Immature natural killer cell (primary cell): Measurements from ENCODE around the gene KIRREL3. TPM values are rescaled to one million over a fixed set of nuclear protein-coding genes. Genes with fewer than 3 reads are reported as not detected.

Source experiments
- DNase-seq, 3 donors: peaks; one replicate each; pipeline ENCODE4 v3.0.0; 2022; ENCODE audit warnings: mixed read lengths in 1 of 3
- H3K27ac Mint-ChIP-seq, 6 donors: one replicate each; pipeline ENCODE4 v1.8.0; 2020; ENCODE audit warnings: mixed read lengths in 6 of 6, mild to moderate bottlenecking in 5 of 6, inconsistent platforms in 4 of 6, moderate library complexity in 3 of 6
- H3K27me3 Mint-ChIP-seq, 3 donors: one replicate each; pipeline ENCODE4 v1.8.0; 2020 to 2021; ENCODE audit warnings: low read depth in 3 of 3, mild to moderate bottlenecking in 3 of 3, mixed read lengths in 3 of 3, moderate library complexity in 3 of 3, inconsistent platforms in 1 of 3
- H3K36me3 Mint-ChIP-seq, 3 donors: one replicate each; pipeline ENCODE4 v1.8.0; 2020; ENCODE audit warnings: mixed read lengths in 3 of 3, inconsistent platforms in 2 of 3, mild to moderate bottlenecking in 2 of 3
- H3K4me1 Mint-ChIP-seq, 2 donors: one replicate each; pipeline ENCODE4 v1.8.0; 2020; ENCODE audit warnings: inconsistent platforms in 2 of 2, mild to moderate bottlenecking in 2 of 2, mixed read lengths in 2 of 2, moderate library complexity in 1 of 2
- H3K4me3 Mint-ChIP-seq, 5 donors: one replicate each; pipeline ENCODE4 v1.8.0; 2020; ENCODE audit warnings: mild to moderate bottlenecking in 5 of 5, mixed read lengths in 5 of 5, inconsistent platforms in 3 of 5, moderate library complexity in 3 of 5
- H3K9me3 Mint-ChIP-seq, 6 donors: one replicate each; pipeline ENCODE4 v1.8.0; 2020; ENCODE audit warnings: mild to moderate bottlenecking in 6 of 6, mixed read lengths in 6 of 6, inconsistent platforms in 4 of 6, moderate library complexity in 3 of 6
- polyA plus RNA-seq, 3 donors: library from polyadenylated mRNA; unstranded; fragments of 300-500 nt; fragmentation: Illumina TruSeq; gene quantifications; one replicate each; pipeline ENCODE4 v1.2.3, GENCODE V29; 2021

Gene KIRREL3
- polyA plus RNA-seq, 3 donors from 2014 or later: 0.66 TPM; not detected in 2

- H3K4me1 Mint-ChIP-seq: no peaks in the 10 kb centered on the region
- no peak overlapping the region for H3K27ac Mint-ChIP-seq
- peaks cover 4 to 16% (median 6%) of the 10 kb centered on the region in 3 donors for H3K27me3 Mint-ChIP-seq
- H3K9me3 Mint-ChIP-seq: no peaks in the 10 kb centered on the region
- no peak for DNase-seq
- H3K36me3 Mint-ChIP-seq: no peaks in the 10 kb centered on the region
- no peak overlapping the region for H3K4me3 Mint-ChIP-seq
These were observed 393.2 kb downstream of the KIRREL3 start for GRCh38 chr11:126607374-126607773.

GRCh38 chr11:126606484-126606883 lies 394.1 kb downstream of the KIRREL3 start:
- Mint-ChIP-seq H3K4me3 (no peak overlapping the region), H3K27me3 (peaks cover 6 to 15% (median 7%) of the 10 kb centered on the region in 3 donors), H3K9me3 (no peaks in the 10 kb centered on the region), H3K27ac (no peak overlapping the region), H3K4me1 (no peaks in the 10 kb centered on the region), H3K36me3 (no peaks in the 10 kb centered on the region)
- no peak for DNase-seq

- Mint-ChIP-seq H3K27ac (no peak overlapping the region), H3K27me3 (peaks cover 7 to 18% (median 7%) of the 10 kb centered on the region in 3 donors)
These were observed 396.1 kb downstream of the KIRREL3 start for GRCh38 chr11:126604461-126604860.

GRCh38 chr11:126603486-126603885 lies 397.1 kb downstream of the KIRREL3 start:
- no peak overlapping the region for H3K27ac Mint-ChIP-seq
- H3K36me3 Mint-ChIP-seq: no peaks in the 10 kb centered on the region
- no peak overlapping the region for H3K4me3 Mint-ChIP-seq
- peaks cover 7 to 26% (median 9%) of the 10 kb centered on the region in 3 donors for H3K27me3 Mint-ChIP-seq
- H3K4me1 Mint-ChIP-seq: no peaks in the 10 kb centered on the region
- DNase-seq: no peak
- H3K9me3 Mint-ChIP-seq: no peaks in the 10 kb centered on the region

More at GRCh38 chr11:126604461-126604860, 396.1 kb downstream of the KIRREL3 start:
- DNase-seq: no peak
- Mint-ChIP-seq H3K9me3 (no peaks in the 10 kb centered on the region), H3K36me3 (no peaks in the 10 kb centered on the region), H3K4me3 (no peak overlapping the region), H3K4me1 (no peaks in the 10 kb centered on the region)

GRCh38 chr11:126602993-126603392 lies 397.6 kb downstream of the KIRREL3 start:
- Mint-ChIP-seq H3K9me3 (no peaks in the 10 kb centered on the region), H3K36me3 (no peaks in the 10 kb centered on the region), H3K4me3 (no peak overlapping the region), H3K27me3 (peaks cover 9 to 28% (median 9%) of the 10 kb centered on the region in 3 donors), H3K27ac (no peak overlapping the region), H3K4me1 (no peaks in the 10 kb centered on the region)
- DNase-seq: no peak

- H3K9me3 Mint-ChIP-seq: no peaks in the 10 kb centered on the region
- H3K27ac Mint-ChIP-seq: no peak overlapping the region
- H3K36me3 Mint-ChIP-seq: no peaks in the 10 kb centered on the region
- H3K4me3 Mint-ChIP-seq: no peak overlapping the region
- peaks cover 9 to 30% (median 9%) of the 10 kb centered on the region in 3 donors for H3K27me3 Mint-ChIP-seq
- no peaks in the 10 kb centered on the region for H3K4me1 Mint-ChIP-seq
- DNase-seq: no peak
These were observed 398.1 kb downstream of the KIRREL3 start for GRCh38 chr11:126602349-126602940.

GRCh38 chr11:126601550-126602215 lies 398.9 kb downstream of the KIRREL3 start:
- H3K4me3 Mint-ChIP-seq: no peak overlapping the region

GRCh38 chr11:126601136-126601535 lies 399.4 kb downstream of the KIRREL3 start:
- Mint-ChIP-seq H3K4me3 (no peak overlapping the region), H3K36me3 (no peaks in the 10 kb centered on the region), H3K9me3 (no peaks in the 10 kb centered on the region), H3K27me3 (peaks cover 9 to 26% (median 9%) of the 10 kb centered on the region in 3 donors), H3K27ac (no peak overlapping the region), H3K4me1 (no peaks in the 10 kb centered on the region)
- DNase-seq: no peak

More at GRCh38 chr11:126601550-126602215, 398.9 kb downstream of the KIRREL3 start:
- H3K9me3 Mint-ChIP-seq: no peaks in the 10 kb centered on the region
- H3K36me3 Mint-ChIP-seq: no peaks in the 10 kb centered on the region
- DNase-seq: no peak
- peaks cover 9 to 30% (median 9%) of the 10 kb centered on the region in 3 donors for H3K27me3 Mint-ChIP-seq
- no peaks in the 10 kb centered on the region for H3K4me1 Mint-ChIP-seq
- H3K27ac Mint-ChIP-seq: peak overlapping the region in 1 of 6 donors; percentile 18

GRCh38 chr11:126599217-126599897 lies 401.2 kb downstream of the KIRREL3 start:
- Mint-ChIP-seq H3K27me3 (peaks cover 4 to 26% (median 9%) of the 10 kb centered on the region in 3 donors), H3K4me1 (no peaks in the 10 kb centered on the region)

GRCh38 chr11:126598344-126599216 lies 402.0 kb downstream of the KIRREL3 start:
- no peak for DNase-seq
- H3K4me1 Mint-ChIP-seq: no peaks in the 10 kb centered on the region
- H3K27me3 Mint-ChIP-seq: peaks cover 4 to 23% (median 7%) of the 10 kb centered on the region in 3 donors
- H3K36me3 Mint-ChIP-seq: no peaks in the 10 kb centered on the region
- no peak overlapping the region for H3K27ac Mint-ChIP-seq
- H3K4me3 Mint-ChIP-seq: no peak overlapping the region
- H3K9me3 Mint-ChIP-seq: no peaks in the 10 kb centered on the region

More at GRCh38 chr11:126599217-126599897, 401.2 kb downstream of the KIRREL3 start:
- Mint-ChIP-seq H3K4me3 (no peak overlapping the region), H3K9me3 (no peaks in the 10 kb centered on the region), H3K36me3 (no peaks in the 10 kb centered on the region), H3K27ac (no peak overlapping the region)
- DNase-seq: no peak

GRCh38 chr11:126597041-126597440 lies 403.5 kb downstream of the KIRREL3 start:
- Mint-ChIP-seq H3K4me1 (no peaks in the 10 kb centered on the region), H3K4me3 (no peak overlapping the region), H3K36me3 (no peaks in the 10 kb centered on the region), H3K27ac (no peak overlapping the region), H3K9me3 (no peaks in the 10 kb centered on the region), H3K27me3 (peaks cover 4 to 17% (median 6%) of the 10 kb centered on the region in 3 donors)
- no peak for DNase-seq

GRCh38 chr11:126596474-126596873 lies 404.1 kb downstream of the KIRREL3 start:
- Mint-ChIP-seq H3K4me1 (no peaks in the 10 kb centered on the region), H3K27me3 (peaks cover 2 to 17% (median 6%) of the 10 kb centered on the region in 3 donors), H3K9me3 (no peaks in the 10 kb centered on the region), H3K27ac (no peak overlapping the region), H3K36me3 (no peaks in the 10 kb centered on the region), H3K4me3 (no peak overlapping the region)
- no peak for DNase-seq

GRCh38 chr11:126595560-126595959 lies 405.0 kb downstream of the KIRREL3 start:
- Mint-ChIP-seq H3K27ac (no peak overlapping the region), H3K4me1 (no peaks in the 10 kb centered on the region), H3K9me3 (no peaks in the 10 kb centered on the region), H3K36me3 (no peaks in the 10 kb centered on the region), H3K27me3 (peaks cover 1 to 17% (median 6%) of the 10 kb centered on the region in 3 donors), H3K4me3 (no peak overlapping the region)
- DNase-seq: no peak
